ENCODE data around the gene SAPCD1.

The SAPCD1 gene

GRCh38 chr6:31729515-31729978 lies 32.9 kb upstream of the SAPCD1 start:
- DNase-seq (ENCODE audit: low read depth) = peak; percentile 66

- DNase-seq (ENCODE audit: low read depth) = peak; percentile 55
These were observed 32.4 kb upstream of the SAPCD1 start for GRCh38 chr6:31729979-31730630.

- DNase-seq (ENCODE audit: low read depth) = no peak
These were observed 31.8 kb upstream of the SAPCD1 start for GRCh38 chr6:31730631-31731086.

GRCh38 chr6:31732029-31732428 lies 30.4 kb upstream of the SAPCD1 start:
- DNase-seq (ENCODE audit: low read depth) = no peak

- DNase-seq (ENCODE audit: low read depth) = no peak
These were observed 28.7 kb upstream of the SAPCD1 start for GRCh38 chr6:31733734-31734133.

GRCh38 chr6:31734247-31734820 lies 28.1 kb upstream of the SAPCD1 start:
- no peak for DNase-seq (ENCODE audit: low read depth)

- peak; percentile 42 for DNase-seq (ENCODE audit: low read depth)
These were observed 27.5 kb upstream of the SAPCD1 start for GRCh38 chr6:31734821-31735406.

GRCh38 chr6:31736021-31736767 lies 26.3 kb upstream of the SAPCD1 start, which contains the start of gene CLIC1:
Gene CLIC1 (minus strand): TSS chr6:31736530. CDS start chr6:31736300, 230 bp downstream.
- peak; percentile 70 for DNase-seq (ENCODE audit: low read depth)

- no peak for DNase-seq (ENCODE audit: low read depth)
These were observed 25.6 kb upstream of the SAPCD1 start for GRCh38 chr6:31736768-31737314.

GRCh38 chr6:31737315-31737990 lies 25.0 kb upstream of the SAPCD1 start:
- no peak for DNase-seq (ENCODE audit: low read depth)

- DNase-seq (ENCODE audit: low read depth) = peak; percentile 28
These were observed 24.2 kb upstream of the SAPCD1 start for GRCh38 chr6:31737991-31738979.

GRCh38 chr6:31739639-31740396 lies 22.6 kb upstream of the SAPCD1 start, which contains the start of gene MSH5:
Gene MSH5 (plus strand): TSS chr6:31740005. CDS start chr6:31740467, 462 bp downstream.
- peak; percentile 95 for DNase-seq (ENCODE audit: low read depth)

GRCh38 chr6:31740397-31741223 lies 21.8 kb upstream of the SAPCD1 start:
- DNase-seq (ENCODE audit: low read depth) = no peak

GRCh38 chr6:31741815-31742214 lies 20.6 kb upstream of the SAPCD1 start:
- no peak for DNase-seq (ENCODE audit: low read depth)

GRCh38 chr6:31742894-31743293 lies 19.6 kb upstream of the SAPCD1 start:
- no peak for DNase-seq (ENCODE audit: low read depth)

- no peak for DNase-seq (ENCODE audit: low read depth)
These were observed 18.0 kb upstream of the SAPCD1 start for GRCh38 chr6:31744422-31744821.

- no peak for DNase-seq (ENCODE audit: low read depth)
These were observed 13.0 kb upstream of the SAPCD1 start for GRCh38 chr6:31749301-31750036.

Measured in stimulated activated CD8-positive, alpha-beta memory T cell treated with anti-CD3 and anti-CD28 coated beads, Interleukin-4, amount 100 ng/mL, for 24 hours (primary cell).